OCI-LY7 (cell line): Measurements from ENCODE around the gene XPO1. TPM values are rescaled to one million over a fixed set of nuclear protein-coding genes. Genes with fewer than 3 reads are reported as not detected.
"Not testable (repeated sequence)": the region's sequence is repeated elsewhere in the genome, so short reads cannot be mapped to it uniquely, and the experiment has no call there.

Experiments
- BruUV-seq: library from RNA; stranded (reverse); fragments of 400-500 nt; replicated peaks from 2 replicates; lab custom pipeline; 2021; lab: Mats Ljungman, UMichigan
- CTCF ChIA-PET: fragments of 300-600 bp; sonication (Branson Sonifier 250); formaldehyde crosslinking; loops from one replicate; lab custom pipeline; 2022; ENCODE audit warnings: antibody characterized with exemption; ENCODE audit not compliant: unreplicated experiment; lab: Charles Lee
- POLR2A ChIA-PET: fragments of 300-600 bp; sonication (Branson Sonifier 250); formaldehyde crosslinking; loops from one replicate; lab custom pipeline; 2022; ENCODE audit warnings: antibody characterized with exemption; lab: Charles Lee
- DNase-seq: peaks from one replicate; pipeline ENCODE4 v3.0.0-alpha.2; 2015; ENCODE audit warnings: low spot score
- H2AFZ ChIP-seq: fragments of 200-600 bp; sonication (generic), shearing (Covaris generic); 2 replicates; pipeline ENCODE4 v1.6.1; 2014; ENCODE audit warnings: mild to moderate bottlenecking, antibody characterized with exemption, low read length, moderate library complexity
- H3K27ac ChIP-seq: fragments of 200-600 bp; sonication (generic); 2 replicates; pipeline ENCODE4 v1.5.1; 2014; ENCODE audit warnings: mixed run types, low read depth, mild to moderate bottlenecking, moderate library complexity, low read length, inconsistent platforms; ENCODE audit not compliant: poor library complexity, severe bottlenecking
- H3K36me3 ChIP-seq: fragments of 200-600 bp; sonication (generic); 2 replicates; pipeline ENCODE4 v1.6.1; 2014; ENCODE audit warnings: mild to moderate bottlenecking, antibody characterized with exemption, low read length, moderate library complexity, mixed read lengths; ENCODE audit not compliant: insufficient read depth
- H3K4me1 ChIP-seq: fragments of 200-600 bp; sonication (generic); 2 replicates; pipeline ENCODE4 v1.5.1; 2014; ENCODE audit warnings: mild to moderate bottlenecking, low read length; ENCODE audit not compliant: insufficient read depth, poor library complexity, severe bottlenecking
- H3K4me2 ChIP-seq: fragments of 200-600 bp; sonication (generic); 2 replicates; pipeline ENCODE4 v1.6.1; 2014; ENCODE audit warnings: mild to moderate bottlenecking, low read length
- H3K4me3 ChIP-seq: fragments of 200-600 bp; sonication (generic); 2 replicates; pipeline ENCODE4 v1.5.1; 2014; ENCODE audit warnings: mild to moderate bottlenecking, low read depth, low read length; ENCODE audit not compliant: poor library complexity, severe bottlenecking
- H3K79me2 ChIP-seq: fragments of 200-600 bp; sonication (generic); 2 replicates; pipeline ENCODE4 v1.6.1; 2016; ENCODE audit warnings: low read depth, mild to moderate bottlenecking, low read length, moderate library complexity, mixed read lengths; ENCODE audit not compliant: insufficient read depth
- H3K9me2 ChIP-seq: fragments of 200-600 bp; sonication (generic); 2 replicates; pipeline ENCODE4 v1.6.1; 2016; ENCODE audit warnings: mild to moderate bottlenecking, low read length, mixed read lengths; ENCODE audit not compliant: insufficient read depth
- H3K9me3 ChIP-seq: fragments of 200-600 bp; sonication (generic); 2 replicates; pipeline ENCODE4 v1.6.1; 2014; ENCODE audit warnings: mild to moderate bottlenecking, mixed run types, low read length, mixed read lengths
- H4K20me1 ChIP-seq: fragments of 200-600 bp; sonication (generic); 2 replicates; pipeline ENCODE4 v1.6.1; 2014; ENCODE audit warnings: mild to moderate bottlenecking, antibody characterized with exemption, low read length, moderate library complexity, mixed read lengths; ENCODE audit not compliant: insufficient read depth
- EZH2phosphoT487 ChIP-seq: fragments of 200-600 bp; sonication (generic); IDR thresholded peaks from 2 replicates; pipeline ENCODE4 v1.6.1; 2018; ENCODE audit warnings: low read depth, borderline replicate concordance, mild to moderate bottlenecking, mixed run types, antibody characterized with exemption, low read length, moderate library complexity, mixed read lengths
- intact Hi-C: fragments of 100-400 bp; cut with micrococcal nuclease; formaldehyde crosslinking; loops from one replicate; pipeline ENCODE4 v1.10.0; 2022; ENCODE audit not compliant: unreplicated experiment
- total RNA-seq, 2 experiments: library from RNA; depleted of rRNA in 1 of 2; stranded (reverse); fragments of >200 nt in 1 of 2; shearing (Covaris generic) in 1 of 2; gene quantifications; 2 replicates each; pipeline ENCODE4 v1.2.3, GENCODE V29; 2014 to 2022
- TF ChIP-seq, protein P1 (sequence below): fragments of 200-600 bp; sonication (generic); conservative IDR thresholded peaks from 2 replicates; pipeline ENCODE4 v1.5.1; 2014; ENCODE audit warnings: mild to moderate bottlenecking, antibody characterized with exemption, low read length, moderate library complexity, mixed read lengths

Gene XPO1
- total RNA-seq, 2 experiments from 2014 or later, result 177 to 287 TPM

DNA sequence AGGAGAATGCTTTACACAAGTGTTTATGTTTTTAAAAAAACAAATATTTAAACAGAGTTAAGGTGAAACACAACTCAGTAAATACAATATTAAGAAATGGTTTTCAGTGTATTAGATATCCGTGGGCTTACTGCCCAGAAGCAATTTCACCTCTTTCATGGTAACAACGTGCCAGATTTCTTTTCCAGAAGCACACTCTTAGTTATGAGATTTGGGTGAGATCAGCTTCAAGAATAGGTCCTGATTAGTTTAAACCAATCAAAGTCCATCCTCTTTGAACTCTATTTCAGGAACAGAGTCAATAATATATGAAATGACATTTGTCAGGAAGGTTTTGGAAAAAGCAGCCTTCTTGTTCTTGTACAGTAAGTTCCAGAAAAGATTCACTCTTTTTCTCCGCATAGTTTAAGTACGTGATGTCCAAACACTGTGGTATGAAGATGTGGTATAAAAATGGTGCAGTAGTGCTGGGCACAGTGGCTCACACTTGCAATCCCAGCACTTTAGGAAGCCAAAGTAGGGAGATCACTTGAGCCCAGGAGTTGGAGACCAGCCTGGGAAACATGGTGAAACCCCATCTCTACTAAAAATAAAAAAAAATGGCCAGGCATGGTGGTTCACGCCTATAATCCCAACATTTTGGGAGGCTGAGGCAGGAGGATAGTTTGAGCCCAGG, 81.9 kb downstream of the XPO1 start:
- Histone ChIP-seq H3K4me1 (peaks cover 91% of the 10 kb centered on the region), H3K9me2 (no peaks in the 10 kb centered on the region), H3K9me3 (no peaks in the 10 kb centered on the region; the same call in 1 of the 2 replicates), H3K36me3 (peaks cover 87% of the 10 kb centered on the region), H3K79me2 (peaks cover 100% of the 10 kb centered on the region), H2AFZ (no peak overlapping the region), H3K4me2 (peak overlapping the region; percentile 40; the same call in 1 of the 2 replicates), H3K27ac (peak overlapping the region; percentile 3), H4K20me1 (peaks cover 41% of the 10 kb centered on the region), H3K4me3 (no peak overlapping the region)
- DNase-seq, result no peak
- intact Hi-C loops, result no loop called here
- BruUV-seq, result no TSS peak
- no peak for TF ChIP-seq EZH2phosphoT487
- TF ChIP-seq, protein P1, sequence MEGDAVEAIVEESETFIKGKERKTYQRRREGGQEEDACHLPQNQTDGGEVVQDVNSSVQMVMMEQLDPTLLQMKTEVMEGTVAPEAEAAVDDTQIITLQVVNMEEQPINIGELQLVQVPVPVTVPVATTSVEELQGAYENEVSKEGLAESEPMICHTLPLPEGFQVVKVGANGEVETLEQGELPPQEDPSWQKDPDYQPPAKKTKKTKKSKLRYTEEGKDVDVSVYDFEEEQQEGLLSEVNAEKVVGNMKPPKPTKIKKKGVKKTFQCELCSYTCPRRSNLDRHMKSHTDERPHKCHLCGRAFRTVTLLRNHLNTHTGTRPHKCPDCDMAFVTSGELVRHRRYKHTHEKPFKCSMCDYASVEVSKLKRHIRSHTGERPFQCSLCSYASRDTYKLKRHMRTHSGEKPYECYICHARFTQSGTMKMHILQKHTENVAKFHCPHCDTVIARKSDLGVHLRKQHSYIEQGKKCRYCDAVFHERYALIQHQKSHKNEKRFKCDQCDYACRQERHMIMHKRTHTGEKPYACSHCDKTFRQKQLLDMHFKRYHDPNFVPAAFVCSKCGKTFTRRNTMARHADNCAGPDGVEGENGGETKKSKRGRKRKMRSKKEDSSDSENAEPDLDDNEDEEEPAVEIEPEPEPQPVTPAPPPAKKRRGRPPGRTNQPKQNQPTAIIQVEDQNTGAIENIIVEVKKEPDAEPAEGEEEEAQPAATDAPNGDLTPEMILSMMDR, result no peak
- ChIA-PET CTCF (no interaction called here), POLR2A (interaction anchor here (1.7 kb wide), 1 partner anchor 15 kb away, joined by 6 read pairs; no protein-coding TSS in a partner anchor)

DNA sequence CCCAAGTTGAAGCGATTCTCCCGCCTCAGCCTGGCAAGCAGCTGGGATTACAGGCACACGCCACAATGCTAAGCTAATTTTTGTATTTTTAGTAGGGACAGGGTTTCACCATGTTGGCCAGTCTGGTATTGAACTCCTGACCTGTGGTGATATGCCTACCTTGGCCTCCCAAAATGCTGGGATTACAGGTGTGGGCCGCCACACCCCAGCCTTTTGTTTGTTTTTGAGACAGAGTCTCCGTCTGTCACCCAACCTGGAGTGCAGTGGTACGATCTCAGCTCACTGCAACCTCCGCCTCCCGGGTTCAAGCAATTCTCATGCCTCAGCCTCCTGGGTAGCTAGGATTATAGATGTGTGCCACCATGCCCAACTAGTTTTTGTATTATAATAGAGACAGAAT, 83.2 kb downstream of the XPO1 start:
- H3K4me2 ChIP-seq, H3K9me3 ChIP-seq: not testable (repeated sequence)
- POLR2A ChIA-PET, result interaction anchor here (0.7 to 1.7 kb wide), 3 partner anchors 14 to 329 kb away, joined by 3 to 6 read pairs (median 4); no protein-coding TSS in a partner anchor

GRCh38 chr2:61454383-61454782, 83.8 kb downstream of the XPO1 start:
- H3K4me3 ChIP-seq, result no peak overlapping the region
- peaks cover 87% of the 10 kb centered on the region for H3K4me1 ChIP-seq
- intact Hi-C loops, result no loop called here
- no peak for DNase-seq
- no peak for TF ChIP-seq EZH2phosphoT487
- TF ChIP-seq, protein P1, result no peak
- peak overlapping the region; percentile 56 for H3K27ac ChIP-seq
- peaks cover 87% of the 10 kb centered on the region for H3K36me3 ChIP-seq
- H3K4me2 ChIP-seq, result 0 out of 2 replicates have a peak overlapping the region, but pooled peaks have one; percentile 1
- peaks cover 33% of the 10 kb centered on the region for H4K20me1 ChIP-seq
- CTCF ChIA-PET, result no interaction called here
- H3K9me2 ChIP-seq, result no peaks in the 10 kb centered on the region
- H3K79me2 ChIP-seq, result peaks cover 100% of the 10 kb centered on the region
- POLR2A ChIA-PET, result interaction anchor here (0.7 to 1.7 kb wide), 3 partner anchors 13 to 34 kb away, joined by 4 to 6 read pairs (median 4); no protein-coding TSS in a partner anchor
- BruUV-seq, result no TSS peak
- H2AFZ ChIP-seq, result no peak overlapping the region
- H3K9me3 ChIP-seq, result peaks cover 3% of the 10 kb centered on the region; the same call in 1 of the 2 replicates

More for the DNA sequence above, 83.2 kb downstream of the XPO1 start:
- H3K4me3 ChIP-seq, H2AFZ ChIP-seq, DNase-seq, H3K27ac ChIP-seq, BruUV-seq, intact Hi-C loops, CTCF ChIA-PET, H3K9me2 ChIP-seq: not testable (repeated sequence)
- Histone ChIP-seq H3K4me1 (peaks cover 87% of the 10 kb centered on the region), H3K36me3 (peaks cover 87% of the 10 kb centered on the region), H4K20me1 (peaks cover 38% of the 10 kb centered on the region), H3K79me2 (peaks cover 100% of the 10 kb centered on the region)
